Caco-2 (cell line): ENCODE measurements around the gene ERCC1. TPM values are rescaled to one million over a fixed set of nuclear protein-coding genes. Genes with fewer than 3 reads are reported as not detected.
A peak's percentile ranks its signal among the peaks of the same experiment; 100 is the strongest.

Source experiments
- BruUV-seq: library from RNA; stranded (reverse); fragments of 400-500 nt; replicated peaks from 2 replicates; lab custom pipeline; 2021; lab: Mats Ljungman, UMichigan
- CTCF ChIA-PET: fragments of 300-600 bp; sonication (Branson Sonifier 250); formaldehyde crosslinking; loops from one replicate; lab custom pipeline; 2022; ENCODE audit warnings: antibody characterized with exemption; lab: Charles Lee
- POLR2A ChIA-PET: fragments of 300-600 bp; sonication (Branson Sonifier 250); formaldehyde crosslinking; loops from one replicate; lab custom pipeline; 2022; ENCODE audit warnings: antibody characterized with exemption; lab: Charles Lee
- DNase-seq, 2 experiments: peaks; one replicate each; pipeline versions ENCODE4 v3.0.0 to v3.0.0-alpha.2; 2020 to 2022
- H3K27me3 ChIP-seq: replicated peaks from 2 replicates; pipeline ENCODE4 v1.6.0; 2011; ENCODE audit warnings: low read length; ENCODE audit not compliant: control insufficient read depth, insufficient read depth
- H3K36me3 ChIP-seq: 2 replicates; pipeline ENCODE4 v1.5.1; 2011; ENCODE audit warnings: low read length; ENCODE audit not compliant: control insufficient read depth, insufficient read depth
- H3K4me1 ChIP-seq: fragments of 250-450 bp; sonication (Bioruptor Pico); 2 replicates; pipeline ENCODE4 v1.5.1; 2020; ENCODE audit warnings: mild to moderate bottlenecking
- H3K4me3 ChIP-seq: 2 replicates; pipeline ENCODE4 v1.5.1; 2011; ENCODE audit warnings: low read depth, mild to moderate bottlenecking, control low read depth, low read length
- H3K9me3 ChIP-seq: fragments of 250-450 bp; sonication (Bioruptor Pico); 2 replicates; pipeline ENCODE4 v1.5.1; 2020; ENCODE audit warnings: mild to moderate bottlenecking, moderate library complexity
- H3K27ac Mint-ChIP-seq: one replicate; pipeline ENCODE4 v1.8.0; 2022; ENCODE audit warnings: mixed read lengths; ENCODE audit not compliant: unreplicated experiment
- H3K27me3 Mint-ChIP-seq: one replicate; pipeline ENCODE4 v1.8.0; 2022; ENCODE audit warnings: mixed read lengths; ENCODE audit not compliant: insufficient read depth, unreplicated experiment
- H3K36me3 Mint-ChIP-seq: one replicate; pipeline ENCODE4 v1.8.0; 2022; ENCODE audit warnings: mild to moderate bottlenecking, mixed read lengths; ENCODE audit not compliant: insufficient read depth, unreplicated experiment
- H3K4me1 Mint-ChIP-seq: one replicate; pipeline ENCODE4 v1.8.0; 2022; ENCODE audit warnings: low read depth, mixed read lengths; ENCODE audit not compliant: unreplicated experiment
- H3K4me3 Mint-ChIP-seq: one replicate; pipeline ENCODE4 v1.8.0; 2022; ENCODE audit warnings: mild to moderate bottlenecking, moderate library complexity, mixed read lengths; ENCODE audit not compliant: unreplicated experiment
- H3K9me3 Mint-ChIP-seq: one replicate; pipeline ENCODE4 v1.8.0; 2022; ENCODE audit warnings: mixed read lengths; ENCODE audit not compliant: unreplicated experiment
- intact Hi-C: fragments of 100-400 bp; cut with micrococcal nuclease; formaldehyde crosslinking; loops from one replicate; pipeline ENCODE4 v1.10.0; 2022; ENCODE audit not compliant: unreplicated experiment
- total RNA-seq: library from RNA; stranded (reverse); gene quantifications from 2 replicates; pipeline ENCODE4 v1.2.3, GENCODE V29; 2022
- TF ChIP-seq, protein P1 (sequence below), 2 experiments: fragments of 200-600 bp in 1 of 2; IDR thresholded peaks; 1 replicate in 1 of 2; 2 replicates in 1 of 2; pipeline versions ENCODE4 v1.5.1 to v1.8.0; 2011 to 2022; ENCODE audit warnings: antibody characterized with exemption in 1 of 2, control low read depth in 1 of 2, inconsistent platforms in 1 of 2, low read depth in 1 of 2, low read length in 1 of 2, mild to moderate bottlenecking in 1 of 2, moderate library complexity in 1 of 2; ENCODE audit not compliant: insufficient read depth in 1 of 2, severe bottlenecking in 1 of 2, unreplicated experiment in 1 of 2

Gene ERCC1
- total RNA-seq, 1 experiment from 2014 or later, result 51.0 TPM

DNA sequence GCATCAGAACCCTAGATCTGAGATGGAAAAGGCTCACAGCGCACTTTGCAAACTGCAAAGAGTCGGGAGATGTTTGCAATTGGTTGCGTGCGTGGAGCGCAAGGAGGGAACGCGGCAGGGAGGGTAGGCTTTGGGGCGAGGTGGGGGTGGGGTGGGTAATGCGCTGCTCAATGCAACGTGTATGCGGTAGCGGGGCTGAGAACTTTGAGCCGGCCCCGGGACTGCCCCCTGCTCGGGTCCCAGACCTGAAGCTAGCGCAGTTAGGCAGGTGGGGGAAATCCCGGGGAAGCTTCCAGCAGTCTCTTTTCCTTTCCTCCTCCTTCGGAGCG is 45.0 kb upstream of the ERCC1 start:
- DNase-seq, result no peak
- Histone ChIP-seq H3K9me3 (no peaks in the 10 kb centered on the region), H3K4me1 (peaks cover 9% of the 10 kb centered on the region; the same call in 1 of the 2 replicates), H3K27me3 (no peaks in the 10 kb centered on the region), H3K4me3 (peak overlapping the region; percentile 74), H3K36me3 (no peaks in the 10 kb centered on the region)
- peak overlapping the region; percentile 92 for H3K4me3 Mint-ChIP-seq
- H3K27ac Mint-ChIP-seq, result peak overlapping the region; percentile 98
- TF ChIP-seq, protein P1, sequence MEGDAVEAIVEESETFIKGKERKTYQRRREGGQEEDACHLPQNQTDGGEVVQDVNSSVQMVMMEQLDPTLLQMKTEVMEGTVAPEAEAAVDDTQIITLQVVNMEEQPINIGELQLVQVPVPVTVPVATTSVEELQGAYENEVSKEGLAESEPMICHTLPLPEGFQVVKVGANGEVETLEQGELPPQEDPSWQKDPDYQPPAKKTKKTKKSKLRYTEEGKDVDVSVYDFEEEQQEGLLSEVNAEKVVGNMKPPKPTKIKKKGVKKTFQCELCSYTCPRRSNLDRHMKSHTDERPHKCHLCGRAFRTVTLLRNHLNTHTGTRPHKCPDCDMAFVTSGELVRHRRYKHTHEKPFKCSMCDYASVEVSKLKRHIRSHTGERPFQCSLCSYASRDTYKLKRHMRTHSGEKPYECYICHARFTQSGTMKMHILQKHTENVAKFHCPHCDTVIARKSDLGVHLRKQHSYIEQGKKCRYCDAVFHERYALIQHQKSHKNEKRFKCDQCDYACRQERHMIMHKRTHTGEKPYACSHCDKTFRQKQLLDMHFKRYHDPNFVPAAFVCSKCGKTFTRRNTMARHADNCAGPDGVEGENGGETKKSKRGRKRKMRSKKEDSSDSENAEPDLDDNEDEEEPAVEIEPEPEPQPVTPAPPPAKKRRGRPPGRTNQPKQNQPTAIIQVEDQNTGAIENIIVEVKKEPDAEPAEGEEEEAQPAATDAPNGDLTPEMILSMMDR (IDR thresholded peaks at IDR 0.05; ENCODE audit: insufficient read depth in 1 of 2, low read depth in 1 of 2, low read length in 1 of 2, severe bottlenecking in 1 of 2, unreplicated experiment in 1 of 2), result no peak
- H3K36me3 Mint-ChIP-seq, result peaks cover 43% of the 10 kb centered on the region
- H3K9me3 Mint-ChIP-seq, result no peaks in the 10 kb centered on the region
- H3K27me3 Mint-ChIP-seq, result no peaks in the 10 kb centered on the region
- intact Hi-C loops, result loop anchor here (1.0 kb wide), 5 partner anchors 10 to 29 kb away; no protein-coding TSS in a partner anchor
- TSS peak; percentile 42 for BruUV-seq
- H3K4me1 Mint-ChIP-seq, result peaks cover 6% of the 10 kb centered on the region
- ChIA-PET POLR2A (interaction anchor here (0.5 to 4.4 kb wide), 12 partner anchors 10 to 302 kb away, joined by 3 to 38 read pairs (median 6); no protein-coding TSS in a partner anchor), CTCF (interaction anchor here (1.0 to 6.3 kb wide), 6 partner anchors 9 to 173 kb away, joined by 3 to 116 read pairs (median 9); partner anchors contain the start of gene PPP1R13L)

DNA sequence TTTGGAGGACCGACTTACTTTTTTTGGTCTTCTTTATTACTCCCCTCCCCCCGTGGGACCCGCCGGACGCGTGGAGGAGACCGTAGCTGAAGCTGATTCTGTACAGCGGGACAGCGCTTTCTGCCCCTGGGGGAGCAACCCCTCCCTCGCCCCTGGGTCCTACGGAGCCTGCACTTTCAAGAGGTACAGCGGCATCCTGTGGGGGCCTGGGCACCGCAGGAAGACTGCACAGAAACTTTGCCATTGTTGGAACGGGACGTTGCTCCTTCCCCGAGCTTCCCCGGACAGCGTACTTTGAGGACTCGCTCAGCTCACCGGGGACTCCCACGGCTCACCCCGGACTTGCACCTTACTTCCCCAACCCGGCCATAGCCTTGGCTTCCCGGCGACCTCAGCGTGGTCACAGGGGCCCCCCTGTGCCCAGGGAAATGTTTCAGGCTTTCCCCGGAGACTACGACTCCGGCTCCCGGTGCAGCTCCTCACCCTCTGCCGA is 44.5 kb upstream of the ERCC1 start:
- H3K27me3 Mint-ChIP-seq, result no peaks in the 10 kb centered on the region

DNA sequence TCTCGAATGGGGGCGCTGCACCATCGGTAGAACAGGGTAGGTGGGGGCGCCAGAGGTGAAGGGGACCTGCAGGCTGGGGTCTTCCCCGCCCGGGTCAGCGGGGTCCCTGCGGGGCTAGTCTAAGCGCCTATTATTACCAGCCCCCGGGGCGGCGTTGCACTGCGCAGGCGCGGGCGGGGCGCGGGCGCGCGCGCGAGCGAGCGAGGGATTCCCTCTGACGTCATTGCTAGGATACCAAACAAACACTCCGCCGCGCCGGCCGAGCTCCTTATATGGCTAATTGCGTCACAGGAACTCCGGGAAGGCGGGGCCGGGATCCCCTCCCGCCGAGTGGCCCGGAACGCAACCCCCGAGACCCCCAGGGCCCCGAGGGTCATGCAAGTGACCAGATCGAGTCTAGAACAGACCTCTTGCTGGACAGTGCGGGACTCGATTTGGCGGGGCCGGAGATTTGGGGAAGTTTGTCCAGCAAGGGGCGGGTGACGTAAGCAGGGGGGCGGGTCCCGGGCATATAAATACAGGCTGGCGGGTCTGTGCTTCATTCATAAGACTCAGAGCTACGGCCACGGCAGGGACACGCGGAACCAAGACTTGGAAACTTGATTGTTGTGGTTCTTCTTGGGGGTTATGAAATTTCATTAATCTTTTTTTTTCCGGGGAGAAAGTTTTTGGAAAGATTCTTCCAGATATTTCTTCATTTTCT is 43.9 kb upstream of the ERCC1 start, which contains the start of gene FOSB:
TSS of gene FOSB (plus strand) at position 541 of the 703 bp plus-strand sequence. CDS start 591 bp downstream, outside the sequence.
- CTCF ChIA-PET, result interaction anchor here (0.6 to 6.3 kb wide), 8 partner anchors 8 to 77 kb away, joined by 3 to 116 read pairs (median 14); no protein-coding TSS in a partner anchor
- no peaks in the 10 kb centered on the region for H3K27me3 Mint-ChIP-seq
- no peaks in the 10 kb centered on the region for H3K9me3 ChIP-seq
- BruUV-seq, result no TSS peak
- H3K36me3 Mint-ChIP-seq, result peaks cover 36% of the 10 kb centered on the region
- intact Hi-C loops, result no loop called here
- H3K4me1 Mint-ChIP-seq, result peaks cover 2% of the 10 kb centered on the region
- POLR2A ChIA-PET, result interaction anchor here (0.5 to 4.4 kb wide), 17 partner anchors 9 to 1789 kb away, joined by 3 to 38 read pairs (median 5); partner anchors contain the start of genes CCDC9, FBXO46, QPCTL and SIX5
- TF ChIP-seq, protein P1 (IDR thresholded peaks at IDR 0.05; ENCODE audit: insufficient read depth in 1 of 2, low read depth in 1 of 2, low read length in 1 of 2, severe bottlenecking in 1 of 2, unreplicated experiment in 1 of 2), result no peak
- peak within 1 kb of the TSS; percentile 98 for H3K27ac Mint-ChIP-seq
- H3K4me1 ChIP-seq, result peaks cover 9% of the 10 kb centered on the region; the same call in 1 of the 2 replicates
- peak within 1 kb of the TSS; percentile 74 for H3K4me3 ChIP-seq
- no peaks in the 10 kb centered on the region for H3K36me3 ChIP-seq
- H3K4me3 Mint-ChIP-seq, result peak within 1 kb of the TSS; percentile 92
- H3K27me3 ChIP-seq, result no peaks in the 10 kb centered on the region
- peak; percentile 96 to 97 for DNase-seq
- H3K9me3 Mint-ChIP-seq, result no peaks in the 10 kb centered on the region

More for the DNA sequence above, 44.5 kb upstream of the ERCC1 start:
- Histone ChIP-seq H3K9me3 (no peaks in the 10 kb centered on the region), H3K36me3 (no peaks in the 10 kb centered on the region), H3K4me1 (peaks cover 9% of the 10 kb centered on the region; the same call in 1 of the 2 replicates), H3K4me3 (peak overlapping the region; percentile 74), H3K27me3 (no peaks in the 10 kb centered on the region)
- peak in 1 of 2 experiments; percentile 59 for DNase-seq
- Mint-ChIP-seq H3K27ac (peak overlapping the region; percentile 98), H3K36me3 (peaks cover 41% of the 10 kb centered on the region), H3K4me1 (peaks cover 6% of the 10 kb centered on the region), H3K4me3 (peak overlapping the region; percentile 92), H3K9me3 (no peaks in the 10 kb centered on the region)
- intact Hi-C loops, result no loop called here
- ChIA-PET POLR2A (interaction anchor here (0.5 to 4.4 kb wide), 14 partner anchors 10 to 1788 kb away, joined by 3 to 38 read pairs (median 5); partner anchors contain the start of genes CCDC9, FBXO46, QPCTL and SIX5), CTCF (interaction anchor here (0.8 to 6.3 kb wide), 6 partner anchors 7 to 28 kb away, joined by 4 to 116 read pairs (median 22); no protein-coding TSS in a partner anchor)
- TSS peak; percentile 83 for BruUV-seq
- TF ChIP-seq, protein P1 (IDR thresholded peaks at IDR 0.05; ENCODE audit: insufficient read depth in 1 of 2, low read depth in 1 of 2, low read length in 1 of 2, severe bottlenecking in 1 of 2, unreplicated experiment in 1 of 2), result peak in 1 of 2 experiments; percentile 10
